ELR (cell line): ENCODE measurements around the gene PROCA1.
"Not testable (repeated sequence)": the region's sequence is repeated elsewhere in the genome, so short reads cannot be mapped to it uniquely, and the experiment has no call there.

Source experiments
- DNase-seq: peaks from one replicate; pipeline ENCODE4 v3.0.0-alpha.2; 2015; ENCODE audit warnings: low read depth

The PROCA1 gene

GRCh38 chr17:28667870-28668269, 43.8 kb downstream of the PROCA1 start:
- DNase-seq = no peak

GRCh38 chr17:28665994-28666393, 45.7 kb downstream of the PROCA1 start:
- no peak for DNase-seq

- no peak for DNase-seq
Measured at GRCh38 chr17:28663723-28664122, 48.0 kb downstream of the PROCA1 start.

GRCh38 chr17:28662527-28662829, 49.2 kb downstream of the PROCA1 start:
- no peak for DNase-seq

- DNase-seq = peak; percentile 93
Measured at GRCh38 chr17:28661635-28662526, 49.8 kb downstream of the PROCA1 start, which contains the start of the genes SDF2 and SUPT6H. TSS of gene SDF2 (minus strand) at chr17:28661906. CDS start at chr17:28661876, 30 bp downstream. TSS of gene SUPT6H (plus strand) at chr17:28662205. CDS start at chr17:28673402, 11,197 bp downstream.

- DNase-seq = not testable (repeated sequence)
Measured at GRCh38 chr17:28659497-28659881, 52.2 kb downstream of the PROCA1 start.

- DNase-seq = not testable (repeated sequence)
Measured at GRCh38 chr17:28658766-28659496, 52.8 kb downstream of the PROCA1 start.

GRCh38 chr17:28658342-28658741, 53.3 kb downstream of the PROCA1 start:
- DNase-seq = not testable (repeated sequence)

- DNase-seq = peak; percentile 82
Measured at GRCh38 chr17:28657756-28658155, 53.9 kb downstream of the PROCA1 start.

GRCh38 chr17:28655160-28655559, 56.5 kb downstream of the PROCA1 start:
- DNase-seq = no peak
